GM21423 (cell line): Measurements from ENCODE around the gene LRRC37B.
A peak's percentile ranks its signal among the peaks of the same experiment; 100 is the strongest.
"Not testable (repeated sequence)": the region's sequence is repeated elsewhere in the genome, so short reads cannot be mapped to it uniquely, and the experiment has no call there.

Experiments
- ATAC-seq: cut with Tn5 transposase; IDR thresholded peaks from one replicate; pipeline ENCODE4 v1.9.1; 2021; ENCODE audit warnings: mild to moderate bottlenecking, moderate library complexity; ENCODE audit not compliant: unreplicated experiment

LRRC37B gene

GRCh38 chr17:32006957-32007462 is at the start of gene LRRC37B:
Gene LRRC37B (plus strand): TSS chr17:32007383. CDS start chr17:32021393, 14,010 bp downstream.
- peak; percentile 89 for ATAC-seq

GRCh38 chr17:31964131-31964530 is 43.1 kb upstream of the LRRC37B start:
- ATAC-seq: not testable (repeated sequence)

GRCh38 chr17:31967648-31968047 is 39.5 kb upstream of the LRRC37B start:
- ATAC-seq: no peak

GRCh38 chr17:31970416-31970815 is 36.8 kb upstream of the LRRC37B start:
- ATAC-seq: not testable (repeated sequence)

- not testable (repeated sequence) for ATAC-seq
Measured at GRCh38 chr17:31974269-31975071, 32.7 kb upstream of the LRRC37B start.

GRCh38 chr17:31975391-31975790 is 31.8 kb upstream of the LRRC37B start:
- ATAC-seq: not testable (repeated sequence)

DNA sequence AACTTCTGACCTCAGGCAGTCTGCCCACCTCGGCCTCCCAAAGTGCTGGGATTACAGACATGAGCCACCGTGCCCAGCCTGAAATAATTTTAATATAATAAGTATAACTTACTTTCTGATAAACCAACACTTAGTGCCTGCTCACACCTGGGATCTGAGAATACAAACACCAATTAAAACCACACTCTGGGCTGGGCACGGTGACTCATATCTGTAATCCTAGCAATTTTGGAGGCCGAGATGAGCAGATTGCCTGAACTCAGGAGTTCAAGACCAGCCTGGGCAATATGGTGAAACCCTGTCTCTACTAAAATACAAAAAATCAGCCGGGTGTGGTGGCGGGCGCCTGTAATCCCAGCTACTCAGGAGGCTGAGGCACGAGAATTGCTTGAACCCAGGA is 15.4 kb upstream of the LRRC37B start:
- not testable (repeated sequence) for ATAC-seq

- ATAC-seq: no peak
Measured at GRCh38 chr17:31997005-31997404, 10.2 kb upstream of the LRRC37B start.

- peak; percentile 27 for ATAC-seq
Measured at GRCh38 chr17:32007463-32008298, 498 bp downstream of the LRRC37B start.

- ATAC-seq: no peak
Measured at GRCh38 chr17:32009262-32009542, 2.0 kb downstream of the LRRC37B start.

DNA sequence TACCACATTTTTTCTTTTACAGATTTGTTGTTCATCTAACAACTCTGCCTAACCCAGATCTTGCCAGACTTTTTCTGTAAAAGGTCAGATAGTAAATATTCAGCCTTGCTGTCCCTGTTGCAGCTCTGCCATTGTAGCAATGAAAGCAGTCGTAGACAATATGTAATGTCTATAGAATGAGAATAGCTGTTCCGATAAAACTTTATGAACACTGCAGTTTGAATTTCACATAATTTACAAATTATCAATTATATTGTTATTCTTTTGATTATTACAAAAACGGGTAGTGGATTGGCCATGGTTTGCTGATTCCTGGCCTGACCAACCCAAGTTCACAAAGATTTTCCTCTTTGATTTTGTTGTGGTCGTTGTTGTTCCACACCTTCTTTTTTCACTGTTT is 2.9 kb downstream of the LRRC37B start:
- ATAC-seq: no peak

DNA sequence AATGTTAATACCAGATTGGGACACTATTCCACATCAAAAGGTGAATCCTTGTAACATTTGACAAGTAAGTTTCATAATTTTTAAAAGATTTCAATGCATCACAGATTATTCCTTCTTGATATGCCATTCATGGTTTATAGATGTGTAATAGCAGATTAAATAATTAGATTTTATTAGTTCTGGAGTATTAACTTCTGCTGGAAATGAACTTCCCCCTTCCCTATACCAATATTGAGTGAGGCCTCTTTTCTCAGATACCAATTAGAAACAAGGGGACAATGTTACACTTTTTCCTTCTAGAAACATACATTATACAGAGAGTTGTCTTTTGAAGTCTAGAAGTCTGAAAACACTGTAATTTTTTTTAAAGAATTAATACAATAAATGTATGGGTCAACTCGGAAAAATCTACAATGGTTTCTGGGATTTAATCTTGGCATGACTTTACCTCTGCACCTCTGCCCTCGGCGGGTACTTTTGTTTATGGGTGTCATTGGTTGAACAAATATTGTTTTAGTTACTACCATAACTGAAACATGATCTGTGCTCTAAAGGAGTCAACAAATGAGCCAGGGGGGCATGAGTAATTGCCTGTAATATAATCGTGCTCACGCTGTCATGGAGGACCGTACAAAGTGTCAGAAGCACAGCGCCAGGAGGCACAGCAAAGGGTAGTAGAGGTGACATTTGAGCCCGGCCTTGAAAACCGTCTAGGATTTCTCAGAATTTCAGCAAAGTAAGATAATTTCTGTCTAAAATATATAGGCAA is 8.2 kb downstream of the LRRC37B start:
- ATAC-seq: no peak

- ATAC-seq: no peak
Measured at GRCh38 chr17:32016231-32016630, 9.0 kb downstream of the LRRC37B start.

DNA sequence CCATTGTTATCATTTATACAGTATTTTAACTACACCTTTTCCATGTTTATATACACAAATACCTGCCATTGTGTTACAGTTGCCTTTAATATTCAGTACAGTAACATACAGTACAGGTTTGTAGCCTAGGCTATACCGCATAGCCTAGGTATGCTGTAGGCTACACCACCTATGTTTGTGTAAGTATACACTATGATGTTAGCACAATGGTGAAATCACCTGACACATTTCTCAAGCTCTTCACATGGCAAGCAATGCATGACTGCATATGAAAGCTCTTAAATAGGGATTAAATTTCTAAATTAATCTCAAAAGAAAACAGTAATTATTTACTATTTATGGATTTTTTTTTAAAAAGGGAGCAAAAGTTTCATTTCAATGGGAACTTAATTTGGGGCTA is 12.0 kb downstream of the LRRC37B start:
- ATAC-seq: no peak

- no peak for ATAC-seq
Measured at GRCh38 chr17:32020943-32021614, 13.9 kb downstream of the LRRC37B start.

DNA sequence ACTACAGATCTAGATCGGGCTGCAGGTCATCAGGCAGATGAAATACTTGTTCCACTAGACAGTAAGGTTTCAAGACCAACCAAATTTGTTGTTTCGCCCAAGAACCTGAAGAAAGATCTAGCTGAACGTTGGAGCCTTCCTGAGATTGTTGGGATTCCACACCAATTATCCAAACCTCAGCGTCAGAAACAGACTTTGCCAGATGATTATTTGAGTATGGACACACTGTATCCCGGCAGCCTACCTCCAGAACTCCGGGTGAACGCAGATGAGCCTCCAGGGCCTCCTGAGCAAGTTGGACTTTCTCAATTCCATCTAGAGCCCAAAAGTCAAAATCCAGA is 14.4 kb downstream of the LRRC37B start:
- ATAC-seq: no peak

DNA sequence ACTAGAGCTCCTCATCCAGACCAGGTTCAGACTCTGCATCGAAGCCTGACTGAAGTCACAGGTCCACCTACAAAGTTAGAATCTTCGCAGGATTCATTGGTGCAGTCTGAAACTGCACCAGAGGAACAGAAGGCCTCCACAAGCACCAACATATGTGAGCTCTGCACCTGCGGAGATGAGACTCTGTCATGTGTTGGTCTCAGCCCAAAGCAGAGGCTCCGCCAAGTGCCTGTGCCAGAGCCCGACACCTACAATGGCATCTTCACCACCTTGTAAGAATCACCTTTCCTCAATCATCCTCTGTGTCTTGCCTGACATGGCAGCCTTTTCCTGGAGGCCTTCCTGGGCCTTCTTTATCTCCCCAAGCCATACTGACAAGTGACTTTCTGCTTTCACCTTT is 15.4 kb downstream of the LRRC37B start:
- ATAC-seq: not testable (repeated sequence)

DNA sequence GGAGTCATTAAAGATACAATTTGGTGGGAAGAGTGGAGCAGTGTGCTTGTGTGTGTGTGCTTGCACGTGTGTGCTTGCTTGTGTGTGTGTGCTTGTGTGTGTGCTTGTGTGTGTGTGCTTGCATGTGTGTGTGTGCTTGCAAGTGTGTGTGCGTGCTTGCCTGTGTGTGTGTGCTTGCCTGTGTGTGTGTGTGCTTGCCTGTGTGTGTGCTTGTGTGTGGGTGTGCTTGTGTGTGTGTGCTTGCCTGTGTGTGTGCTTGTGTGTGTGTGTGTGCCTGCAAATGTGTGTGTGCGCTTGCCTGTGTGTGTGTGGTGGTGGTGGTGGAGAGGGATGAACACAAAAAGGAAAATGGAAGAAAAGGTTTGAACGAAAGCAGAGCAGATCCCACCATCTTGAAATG is 20.1 kb downstream of the LRRC37B start:
- ATAC-seq: not testable (repeated sequence)

GRCh38 chr17:32033223-32033622 is 26.0 kb downstream of the LRRC37B start:
- ATAC-seq: no peak

DNA sequence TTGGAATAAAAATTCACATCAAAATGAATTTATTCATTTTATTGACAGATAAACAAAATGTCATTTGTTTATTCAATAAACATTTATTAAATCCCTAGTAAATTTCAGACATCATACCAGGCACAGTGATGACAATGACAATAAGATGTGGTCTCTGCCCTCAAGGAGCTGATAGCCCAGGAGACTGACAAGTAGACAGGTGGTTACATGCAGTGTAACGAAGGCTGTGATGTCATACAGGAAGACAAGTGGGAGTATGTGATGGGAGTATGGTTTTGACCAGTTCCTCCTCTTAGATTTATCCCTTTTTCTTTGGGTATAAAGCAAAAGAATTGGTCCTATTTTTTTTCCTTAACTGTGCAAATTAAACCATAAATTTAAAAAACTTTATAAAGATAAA is 26.6 kb downstream of the LRRC37B start:
- ATAC-seq: not testable (repeated sequence)

DNA sequence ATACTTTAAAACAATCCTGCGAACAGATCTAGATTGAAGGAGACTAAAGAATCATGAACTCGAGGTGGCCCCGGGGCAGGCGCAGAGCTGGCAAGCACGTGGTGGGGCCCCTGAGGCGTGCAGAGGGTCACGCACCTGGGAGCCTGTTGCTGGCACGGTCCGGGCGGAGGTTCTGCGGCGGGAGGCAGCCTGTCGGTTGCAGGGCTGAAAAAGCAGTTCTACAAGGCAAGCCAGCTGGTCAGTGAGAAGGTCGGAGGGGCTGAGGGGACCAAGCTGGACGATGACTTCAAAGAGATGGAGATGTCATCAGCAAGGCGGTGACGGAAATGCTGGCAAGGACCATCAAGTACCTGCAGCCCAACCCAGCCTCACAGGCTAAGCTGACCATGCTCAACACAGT is 33.1 kb downstream of the LRRC37B start:
- not testable (repeated sequence) for ATAC-seq
